HG03139 (cell line): ENCODE measurements around the gene MIA2.
"Not testable (repeated sequence)": the region's sequence is repeated elsewhere in the genome, so short reads cannot be mapped to it uniquely, and the experiment has no call there.

ENCODE experiments used
- ATAC-seq: cut with Tn5 transposase; IDR thresholded peaks from one replicate; pipeline ENCODE4 v1.9.1; 2021; ENCODE audit not compliant: unreplicated experiment

The MIA2 gene

DNA sequence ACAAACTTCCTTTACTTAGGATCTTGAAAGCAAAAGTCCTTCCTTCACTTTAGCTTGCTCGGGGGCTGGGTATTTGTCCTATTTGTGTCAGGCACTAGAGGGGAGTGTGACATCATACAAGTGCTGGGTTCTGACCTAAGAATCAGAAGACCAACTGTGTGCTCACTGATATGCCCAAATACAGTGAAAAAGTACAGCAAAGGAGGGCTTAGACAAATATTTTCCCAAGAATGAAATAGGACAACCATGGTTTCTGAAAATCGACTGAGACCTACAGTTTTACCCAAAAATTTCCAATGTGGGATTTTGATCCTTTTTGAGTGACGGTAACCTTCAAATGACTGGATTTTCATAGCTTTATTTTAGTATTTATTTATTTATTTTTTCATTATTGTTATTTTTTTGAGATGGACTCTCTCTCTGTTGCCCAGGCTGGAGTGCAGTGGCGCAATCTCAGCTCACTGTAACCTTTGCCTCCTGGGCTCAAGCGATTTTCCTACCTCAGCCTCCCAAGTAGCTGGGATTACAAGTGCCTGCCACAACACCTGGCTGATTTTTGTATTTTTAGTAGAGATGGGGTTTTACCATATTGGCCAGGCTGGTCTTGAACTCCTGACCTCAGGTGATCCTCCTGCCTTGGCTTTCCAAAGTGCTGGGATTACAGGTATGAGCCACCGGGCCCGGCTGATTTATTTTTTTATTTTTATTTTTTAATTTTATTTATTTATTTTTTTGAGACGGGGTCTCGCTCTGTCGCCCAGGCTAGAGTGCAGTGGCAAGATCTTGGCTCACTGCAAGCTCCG is 1.8 kb upstream of the MIA2 start:
- peak; percentile 51 for ATAC-seq

DNA sequence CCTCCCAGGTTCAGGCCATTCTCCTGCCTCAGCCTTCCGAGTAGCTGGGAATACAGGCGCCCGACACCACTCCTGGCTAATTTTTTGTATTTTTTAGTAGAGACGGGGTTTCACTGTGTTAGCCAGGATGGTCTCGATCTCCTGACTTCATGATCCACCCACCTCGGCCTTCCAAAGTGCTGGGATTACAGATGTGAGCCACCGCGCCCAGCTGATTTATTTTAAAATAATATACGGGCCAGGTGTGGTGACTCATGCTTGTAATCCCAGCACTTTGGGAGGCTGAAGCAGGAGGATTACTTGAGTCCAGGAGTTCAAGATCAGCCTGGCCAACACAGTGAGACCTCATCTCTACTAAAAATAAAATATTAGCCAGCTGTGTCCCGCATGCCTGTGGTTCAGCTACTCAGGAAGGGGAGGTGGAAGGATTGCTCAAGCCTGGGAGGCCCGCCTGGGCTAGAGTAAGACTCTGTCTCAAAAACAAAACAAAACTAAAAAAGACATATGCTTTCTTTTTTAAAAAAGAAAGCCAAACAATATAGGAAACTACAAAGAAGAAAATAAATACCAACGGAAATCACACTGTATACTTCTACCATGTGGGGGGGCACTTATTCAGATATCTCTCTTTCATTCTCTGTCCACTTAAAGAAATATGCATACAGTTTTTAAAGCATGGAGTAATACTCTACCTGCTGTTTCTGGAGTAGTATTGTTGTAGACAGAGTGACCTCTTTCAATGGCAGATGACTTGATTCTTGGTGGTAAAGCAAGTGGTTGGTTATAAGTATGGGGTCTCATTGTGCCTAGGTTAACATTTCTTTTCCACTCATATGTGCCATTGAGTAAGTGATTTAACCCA is 930 bp upstream of the MIA2 start:
- ATAC-seq = no peak

DNA sequence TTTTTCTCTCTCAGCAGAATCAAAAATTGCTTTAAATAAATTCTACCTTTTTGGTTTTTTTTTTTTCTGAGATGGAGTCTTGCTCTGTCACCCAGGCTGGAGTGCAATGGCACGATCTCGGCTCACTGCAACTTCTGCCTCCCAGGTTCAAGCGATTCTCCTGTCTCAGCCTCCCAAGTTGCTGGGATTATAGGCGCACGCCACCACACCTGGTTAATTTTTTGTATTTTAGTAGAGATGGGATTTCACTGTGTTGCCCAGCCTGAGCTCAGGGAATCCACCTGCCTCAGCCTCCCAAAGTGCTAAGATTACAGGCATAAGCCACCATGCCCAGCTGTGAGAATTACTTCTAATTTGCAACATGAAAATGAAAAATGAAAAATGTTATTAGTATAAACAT is 1.3 kb downstream of the MIA2 start:
- not testable (repeated sequence) for ATAC-seq

DNA sequence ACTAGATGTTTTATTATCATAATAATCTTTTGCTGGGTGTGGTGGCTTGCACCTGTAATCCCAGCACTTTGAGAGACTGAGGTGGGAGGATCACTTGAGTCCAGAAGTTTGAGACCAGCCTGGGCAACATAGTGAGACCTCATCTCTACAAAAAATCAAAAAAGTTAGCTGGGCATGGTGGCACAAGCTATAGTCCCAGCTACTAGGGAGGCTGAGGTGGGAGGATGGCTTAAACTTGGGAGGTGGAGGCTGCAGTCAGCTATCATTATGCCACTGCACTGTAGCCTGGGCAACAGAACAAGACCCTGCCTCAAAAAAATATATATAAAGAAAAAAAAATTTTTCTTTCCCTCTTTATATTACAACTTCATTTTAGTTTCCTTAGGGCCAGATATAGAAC is 1.8 kb downstream of the MIA2 start:
- ATAC-seq = not testable (repeated sequence)

DNA sequence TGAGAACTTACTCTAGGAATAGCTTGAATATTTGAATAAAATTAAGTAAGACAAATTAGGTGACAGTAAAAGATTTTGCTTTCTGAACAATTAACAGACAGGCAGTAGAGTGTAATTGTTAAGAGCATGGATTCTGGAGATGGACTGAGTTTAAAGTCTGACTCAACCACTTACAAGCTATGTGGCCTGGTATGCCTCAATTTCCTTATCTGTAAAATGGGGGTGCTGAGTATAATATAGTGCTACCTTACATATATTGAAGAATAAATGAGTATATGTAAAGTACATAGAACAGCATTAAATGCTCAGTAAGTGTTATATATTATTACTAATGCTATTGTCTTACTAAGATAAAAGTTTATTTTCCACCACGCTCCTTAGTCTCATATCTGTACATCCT is 7.1 kb downstream of the MIA2 start:
- no peak for ATAC-seq

DNA sequence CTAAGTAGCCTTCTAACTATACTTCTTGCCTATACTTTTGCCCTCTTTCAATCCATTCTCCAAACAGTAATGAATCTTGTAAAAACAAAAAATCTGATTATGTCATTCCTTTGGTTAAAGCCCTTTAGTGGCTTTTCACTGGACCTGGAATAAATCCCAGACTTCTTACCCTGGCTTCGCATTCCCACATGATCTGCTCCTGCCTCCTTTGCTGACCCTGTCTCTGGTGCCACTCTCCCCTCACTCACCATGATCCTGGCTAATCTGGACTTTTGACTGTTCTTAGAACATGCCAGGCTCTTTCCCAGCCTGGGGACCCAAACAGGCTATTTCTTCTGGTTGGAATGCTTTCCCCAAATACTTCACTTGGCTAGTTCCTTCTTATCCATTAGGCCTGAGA is 7.9 kb downstream of the MIA2 start:
- no peak for ATAC-seq

DNA sequence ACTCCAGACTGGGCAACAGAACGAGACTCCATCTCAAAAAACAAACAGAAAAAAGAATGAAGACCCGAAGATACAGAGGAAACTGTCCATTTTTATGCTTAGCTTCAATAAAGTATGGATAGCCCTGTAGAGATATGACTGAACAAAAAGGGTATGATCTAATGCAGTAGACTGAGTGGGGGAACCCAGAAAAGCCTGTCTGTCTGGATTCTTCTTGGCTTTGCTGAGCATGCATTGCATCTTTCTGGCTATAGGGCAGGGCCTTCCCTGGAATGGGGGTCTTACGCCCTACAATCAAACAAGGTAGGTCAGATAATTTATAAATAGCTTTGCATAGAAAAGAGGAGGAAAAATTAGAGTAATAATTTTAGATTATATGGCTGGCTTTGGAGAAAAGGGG is 10.1 kb downstream of the MIA2 start:
- no peak for ATAC-seq

DNA sequence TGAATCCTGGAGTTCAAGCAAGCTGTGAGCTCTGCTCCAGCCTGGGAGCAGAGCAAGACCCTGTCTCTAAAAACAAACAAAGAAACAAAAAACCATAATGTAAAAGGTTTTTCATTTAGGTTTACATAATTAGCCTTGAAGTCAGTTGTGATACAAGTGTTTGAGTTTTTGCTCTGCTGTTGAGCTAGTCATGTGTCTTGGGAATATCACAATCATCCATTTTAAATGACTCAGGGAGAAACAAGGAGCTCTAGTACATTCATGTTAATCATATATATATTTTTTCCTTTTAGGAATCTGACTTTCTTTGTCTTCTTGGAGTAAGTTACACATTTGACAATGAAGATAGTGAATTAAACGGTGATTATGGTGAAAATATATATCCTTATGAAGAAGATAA is 12.9 kb downstream of the MIA2 start:
- no peak for ATAC-seq

DNA sequence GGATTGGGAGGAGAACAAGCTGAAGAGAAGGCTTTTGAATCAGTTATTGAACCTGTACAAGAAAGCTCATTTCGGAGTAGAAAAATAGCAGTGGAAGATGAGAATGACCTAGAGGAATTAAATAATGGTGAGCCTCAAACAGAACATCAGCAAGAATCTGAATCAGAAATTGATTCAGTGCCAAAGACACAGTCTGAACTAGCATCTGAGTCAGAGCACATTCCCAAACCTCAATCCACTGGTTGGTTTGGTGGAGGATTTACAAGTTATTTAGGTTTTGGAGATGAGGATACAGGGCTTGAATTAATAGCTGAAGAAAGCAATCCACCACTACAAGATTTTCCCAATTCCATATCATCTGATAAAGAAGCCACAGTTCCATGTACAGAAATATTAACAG is 13.5 kb downstream of the MIA2 start:
- no peak for ATAC-seq

DNA sequence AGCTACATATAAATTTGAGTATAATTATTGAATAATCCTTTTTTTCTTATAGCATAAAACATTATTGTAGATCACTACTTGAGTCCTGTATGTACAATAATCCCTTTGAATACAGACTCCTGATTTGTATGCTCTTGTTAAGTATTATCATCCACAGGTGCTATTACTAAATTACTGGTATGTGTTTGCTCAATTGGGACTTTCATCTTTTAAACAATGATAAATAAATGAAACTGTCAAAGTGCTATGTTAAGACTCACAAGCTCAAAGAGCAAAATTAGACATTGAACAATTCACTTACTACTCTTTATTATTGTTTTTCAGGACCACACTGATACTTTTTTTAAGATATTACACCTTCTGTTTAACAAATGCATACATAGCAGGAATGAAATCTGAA is 17.8 kb downstream of the MIA2 start:
- no peak for ATAC-seq

DNA sequence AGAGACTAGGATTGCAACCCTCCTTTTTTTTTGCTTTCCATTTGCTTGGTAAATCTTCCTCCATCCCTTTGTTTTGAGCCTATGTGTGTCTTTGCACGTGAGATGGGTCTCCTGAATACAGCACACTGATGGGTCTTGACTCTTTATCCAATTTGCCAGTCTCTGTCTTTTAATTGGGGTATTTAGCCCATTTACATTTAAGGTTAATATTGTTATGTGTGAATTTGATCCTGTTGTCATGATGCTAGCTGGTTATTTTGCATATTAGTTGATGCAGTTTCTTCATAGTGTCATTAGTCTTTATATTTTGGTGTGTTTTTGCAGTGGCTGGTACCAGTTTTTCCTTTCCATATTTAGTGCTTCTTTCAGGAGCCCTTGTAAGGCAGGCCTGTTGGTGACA is 23.7 kb downstream of the MIA2 start:
- ATAC-seq = not testable (repeated sequence)

DNA sequence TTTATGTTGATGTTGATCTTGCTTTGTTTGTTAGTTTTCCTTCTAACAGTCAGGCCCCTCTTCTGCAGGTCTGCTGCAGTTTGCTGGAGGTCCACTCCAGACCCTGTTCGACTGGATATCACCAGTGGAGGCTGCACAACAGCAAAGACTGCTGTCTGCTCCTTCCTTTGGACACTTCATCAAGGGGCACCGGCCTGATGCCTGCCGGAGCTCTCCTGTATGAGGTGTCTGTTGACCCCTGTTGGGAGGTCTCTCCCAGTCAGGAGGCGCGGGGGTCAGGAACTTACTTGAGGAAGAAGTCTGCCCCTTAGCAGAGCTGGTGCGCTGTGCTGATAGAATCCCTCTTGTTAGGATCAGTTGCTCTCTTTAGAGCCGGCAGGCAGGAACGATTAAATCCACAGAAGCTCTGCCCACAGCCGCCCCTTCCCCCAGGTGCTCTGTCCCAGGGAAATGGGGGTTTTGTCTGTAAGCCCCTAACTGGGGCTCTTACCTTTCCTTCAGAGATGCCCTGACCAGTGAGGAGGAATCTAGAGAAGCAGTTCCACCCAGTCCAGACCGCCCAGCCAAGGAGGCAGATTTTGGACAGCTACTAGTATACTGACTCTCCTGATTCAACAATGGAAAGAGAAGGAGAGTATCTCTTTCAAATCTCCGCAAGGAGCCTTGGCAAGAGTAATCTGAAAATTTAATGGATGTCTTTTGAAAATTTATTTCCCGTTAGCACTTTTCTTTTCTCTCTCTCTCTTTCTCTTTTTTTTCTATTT is 25.2 kb downstream of the MIA2 start:
- ATAC-seq = no peak

DNA sequence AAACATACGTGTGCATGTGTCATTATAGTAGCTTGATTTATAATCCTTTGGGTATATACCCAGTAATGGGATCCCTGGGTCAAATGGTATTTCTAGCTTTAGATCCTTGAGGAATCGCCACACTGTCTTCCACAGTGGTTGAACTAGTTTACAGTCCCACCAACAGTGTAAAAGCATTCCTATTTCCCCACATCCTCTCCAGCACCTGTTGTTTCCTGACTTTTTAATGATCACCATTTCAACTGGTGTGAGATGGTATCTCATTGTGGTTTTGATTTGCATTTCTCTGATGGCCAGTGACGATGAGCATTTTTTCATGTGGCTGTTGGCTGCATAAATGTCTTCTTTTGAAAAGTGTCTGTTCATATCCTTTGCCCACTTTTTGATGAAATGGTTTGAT is 26.4 kb downstream of the MIA2 start:
- ATAC-seq = not testable (repeated sequence)

DNA sequence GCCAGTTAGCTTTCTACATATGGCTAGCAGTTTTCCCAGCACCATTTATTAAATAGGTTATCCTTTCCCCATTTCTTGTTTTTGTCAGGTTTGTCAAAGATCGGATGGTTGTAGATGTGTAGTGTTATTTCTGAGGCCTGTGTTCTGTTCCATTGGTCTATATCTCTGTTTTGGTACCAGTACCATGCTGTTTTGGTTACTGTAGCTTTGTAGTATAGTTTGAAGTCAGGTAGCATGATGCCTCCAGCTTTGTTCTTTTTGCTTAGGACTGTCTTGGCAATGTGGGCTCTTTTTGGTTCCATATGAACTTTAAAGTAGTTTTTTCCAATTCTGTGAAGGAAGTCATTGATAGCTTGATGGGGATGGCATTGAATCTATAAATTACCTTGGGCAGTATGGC is 28.5 kb downstream of the MIA2 start:
- not testable (repeated sequence) for ATAC-seq

DNA sequence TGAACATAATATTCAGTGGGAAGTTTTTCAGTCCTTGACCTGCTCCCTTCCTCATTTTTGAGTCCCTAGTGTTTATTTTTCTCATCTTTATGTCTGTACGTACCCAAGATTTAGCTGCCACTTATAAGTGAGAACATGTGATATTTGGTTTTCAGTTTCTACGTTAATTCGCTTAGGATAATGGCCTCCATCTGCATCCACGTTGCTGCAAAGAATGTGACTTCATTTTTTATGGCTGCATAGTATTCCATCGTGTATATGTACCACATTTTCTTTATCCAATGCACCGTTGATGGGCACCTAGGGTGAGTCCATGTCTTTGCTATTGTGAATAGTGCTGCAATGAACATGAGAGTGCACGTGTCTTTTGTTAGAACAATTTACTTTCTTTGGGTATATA is 30.3 kb downstream of the MIA2 start:
- no peak for ATAC-seq

DNA sequence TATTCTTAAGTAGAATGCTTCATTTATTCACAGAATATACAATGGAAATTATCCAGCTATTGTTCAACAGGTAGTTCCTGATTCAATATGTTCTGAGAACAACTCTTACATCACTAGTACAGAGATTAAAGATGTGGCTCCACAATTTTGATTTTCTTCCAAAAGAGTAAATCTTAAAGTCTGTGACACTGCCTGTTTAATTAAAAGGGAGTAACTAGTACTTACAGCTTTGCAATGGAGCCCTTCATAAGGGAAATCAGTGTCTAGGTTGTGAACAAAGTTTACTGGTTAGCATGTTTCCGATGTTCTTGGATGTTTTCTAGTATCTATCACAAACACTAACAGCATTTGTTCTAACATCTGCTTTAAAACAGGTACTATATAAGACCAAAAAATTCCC is 30.8 kb downstream of the MIA2 start:
- no peak for ATAC-seq

DNA sequence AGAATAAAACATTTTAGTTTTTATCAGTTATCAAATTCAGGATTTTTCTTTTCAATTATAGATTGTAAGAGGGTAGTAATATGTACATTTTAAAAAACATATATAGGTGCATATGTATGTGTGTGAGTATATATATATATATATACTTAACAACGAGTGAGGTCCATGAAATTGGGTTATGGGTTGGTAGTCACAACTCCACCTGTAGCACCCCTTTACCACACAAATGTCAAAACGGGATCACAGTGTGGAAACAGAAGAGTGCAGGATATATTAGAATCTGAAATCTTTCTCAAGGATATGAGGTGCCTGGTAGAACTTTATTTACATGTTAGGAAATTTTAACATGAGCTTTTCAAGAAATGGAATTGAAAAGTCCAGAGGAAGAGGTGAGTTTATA is 31.3 kb downstream of the MIA2 start:
- no peak for ATAC-seq

DNA sequence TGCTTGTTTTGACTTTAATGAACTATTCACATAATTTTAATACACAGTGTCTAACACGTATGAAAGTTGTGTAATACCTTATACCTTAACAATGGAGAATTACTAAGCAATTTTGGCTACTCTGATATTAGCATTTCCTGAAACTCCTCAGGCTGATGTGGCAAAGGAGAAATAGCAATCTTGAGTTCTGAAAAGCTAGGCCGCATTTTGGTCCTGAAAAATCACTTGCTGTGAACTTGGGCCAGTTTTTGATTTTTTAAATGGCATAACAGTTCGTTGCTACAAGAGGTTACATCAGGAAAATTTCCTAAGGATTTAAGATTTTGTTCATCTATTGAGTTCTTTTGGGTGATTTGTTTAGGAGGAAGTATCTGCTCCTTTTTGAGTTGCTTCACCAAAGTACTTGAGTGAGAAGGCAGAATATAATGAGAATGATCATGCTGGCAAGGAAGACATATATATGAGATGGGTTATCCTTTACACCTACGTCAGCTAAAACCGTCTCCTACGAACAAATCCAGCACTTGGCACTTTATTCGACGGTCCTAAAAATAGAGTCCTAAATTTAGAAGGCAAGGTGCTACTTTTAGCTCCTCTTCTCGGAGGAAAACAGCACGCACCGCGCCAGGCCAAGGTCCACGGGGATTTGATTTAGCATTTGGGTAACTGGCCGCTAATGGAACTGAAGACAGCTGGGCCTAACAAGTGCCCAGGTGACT is 32.2 kb downstream of the MIA2 start:
- no peak for ATAC-seq

DNA sequence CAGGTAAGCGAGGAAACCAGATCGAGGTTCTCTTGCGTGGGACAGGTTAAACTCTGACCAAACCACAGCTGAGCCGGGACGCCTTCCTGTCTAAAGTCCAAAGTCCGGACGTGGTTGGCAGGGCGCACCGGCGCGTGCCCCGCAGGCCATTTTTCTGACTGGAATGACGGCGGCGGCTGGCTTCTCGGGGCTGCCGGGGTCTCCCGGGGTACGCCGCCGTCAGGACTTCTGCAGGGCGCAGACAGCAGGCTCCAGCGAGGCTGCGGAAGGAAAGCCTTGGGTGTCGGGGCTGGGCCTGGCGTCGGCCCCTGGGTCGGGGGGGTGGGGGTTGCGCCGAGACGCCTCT is 32.8 kb downstream of the MIA2 start:
- ATAC-seq = peak; percentile 25

DNA sequence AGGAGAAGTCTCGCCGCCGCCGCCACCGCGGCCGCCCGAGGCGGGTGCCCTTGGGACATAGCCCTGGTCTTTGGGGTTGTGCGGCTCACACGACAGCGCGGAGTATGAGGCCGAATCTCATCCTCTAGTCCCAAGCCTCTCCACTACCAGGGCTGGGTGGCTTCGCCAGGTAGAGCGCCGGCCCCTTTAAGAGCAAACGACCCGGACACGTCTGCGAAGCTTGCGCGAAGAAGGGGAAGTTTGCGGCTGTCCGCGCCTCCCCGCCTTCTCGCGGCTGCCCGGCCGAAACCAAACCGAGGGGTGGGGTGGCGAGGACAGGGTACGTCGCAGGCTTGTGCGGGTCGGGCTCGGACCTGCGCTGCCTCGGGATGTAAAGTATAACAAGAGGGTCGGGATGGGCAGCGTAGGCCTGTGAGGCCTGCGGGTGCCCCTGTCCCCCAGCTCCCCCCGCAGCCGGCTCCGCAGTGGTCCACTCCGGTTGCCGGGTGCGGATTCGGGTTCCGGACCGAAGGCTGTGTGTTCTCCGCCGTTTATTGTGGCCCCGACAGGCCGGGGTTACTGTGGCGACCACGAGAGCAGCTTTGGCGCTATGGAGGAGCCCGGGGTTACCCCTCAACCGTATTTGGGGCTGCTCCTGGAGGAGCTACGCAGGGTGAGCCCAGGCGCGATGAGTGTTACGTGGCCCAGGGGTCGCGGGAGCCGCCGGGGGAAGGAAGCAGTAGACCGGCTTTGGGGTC is 33.3 kb downstream of the MIA2 start:
- peak; percentile 76 for ATAC-seq
